Occipital lobe (tissue), 2 donors: ENCODE measurements around the gene GZF1. TPM values are rescaled to one million over a fixed set of nuclear protein-coding genes. Genes with fewer than 3 reads are reported as not detected.
"Not testable (repeated sequence)": the region's sequence is repeated elsewhere in the genome, so short reads cannot be mapped to it uniquely, and the experiment has no call there.

Experiments used
- DNase-seq: peaks from one replicate; lab custom pipeline; 2025; lab: John Stamatoyannopoulos, UW
- total RNA-seq: library from RNA; depleted of rRNA; stranded (reverse); fragments of >200 nt; gene quantifications from one replicate; pipeline ENCODE4 v1.2.3, GENCODE V29; 2014

GZF1 gene
- total RNA-seq, 1 donor from 2014 or later = 15.4 TPM

GRCh38 chr20:23346002-23346401, 16.0 kb upstream of the GZF1 start:
- no peak for DNase-seq

DNA sequence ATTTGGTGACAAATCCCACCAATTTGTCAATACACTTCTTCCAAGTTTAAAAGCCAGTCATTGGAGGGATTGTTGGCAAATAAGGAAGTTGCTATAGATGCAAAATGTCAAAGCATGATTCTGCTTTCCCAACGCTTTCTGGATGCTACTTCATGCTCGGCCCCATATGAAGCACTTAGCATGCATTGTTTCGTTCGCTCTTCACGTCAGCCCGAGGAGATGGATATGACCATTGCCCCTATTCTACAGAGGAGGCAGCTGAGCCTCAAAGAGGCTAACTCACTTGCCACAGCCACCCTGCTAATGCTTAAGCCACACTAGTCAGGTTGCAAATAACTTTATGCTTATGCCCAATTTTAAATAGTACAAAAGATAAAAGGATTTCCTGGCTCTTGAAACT, 14.2 kb upstream of the GZF1 start:
- no peak for DNase-seq

GRCh38 chr20:23348510-23348909, 13.5 kb upstream of the GZF1 start:
- not testable (repeated sequence) for DNase-seq

DNA sequence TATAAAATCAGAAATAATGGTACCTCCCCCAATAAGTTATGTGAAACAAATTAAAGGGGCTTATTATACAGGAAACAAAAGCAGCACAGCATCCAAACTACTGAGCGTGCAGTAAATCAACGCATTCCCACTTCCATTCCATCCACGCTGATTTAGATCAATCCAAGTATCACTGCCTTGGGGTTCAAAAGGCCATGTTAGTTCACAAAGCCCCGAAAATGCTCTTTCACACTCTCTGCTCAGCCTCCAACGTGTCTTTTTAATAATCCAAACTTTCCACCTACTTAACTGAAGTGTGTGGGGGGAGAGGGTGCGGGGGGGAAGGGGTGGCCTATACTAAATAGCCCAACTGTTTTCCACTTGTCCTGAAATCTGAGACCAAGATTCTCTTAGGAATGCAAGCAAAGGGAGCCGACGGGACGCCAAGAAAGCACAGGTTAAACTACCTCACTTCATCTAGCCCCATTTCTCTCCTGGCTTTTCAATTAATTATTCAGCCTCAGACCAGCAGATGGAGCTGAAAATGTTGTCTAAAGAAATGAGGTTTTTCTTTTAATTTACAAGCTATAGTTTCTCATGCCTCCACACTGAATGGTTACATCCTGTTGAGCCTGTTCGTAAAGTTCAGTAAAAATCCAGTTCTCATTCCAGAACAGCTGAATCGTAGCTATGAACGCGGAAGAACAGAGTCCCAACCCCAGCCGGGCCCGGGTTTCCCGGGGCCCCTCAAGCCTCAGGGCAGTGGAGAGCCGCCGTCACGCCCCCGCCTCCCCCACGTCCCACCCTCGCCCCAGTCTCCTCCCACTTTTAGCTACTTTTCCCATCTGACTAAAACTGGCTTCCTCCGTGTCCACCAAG, 12.4 kb upstream of the GZF1 start:
- no peak for DNase-seq

- peak; percentile 96 for DNase-seq
Observed at GRCh38 chr20:23350196-23350903, 11.6 kb upstream of the GZF1 start, which contains the start of gene NXT1. Gene NXT1, plus strand, starts transcription at chr20:23350791. Its CDS starts 3,251 bp downstream, at chr20:23354042.

- no peak for DNase-seq
Observed at GRCh38 chr20:23350904-23351838, 10.8 kb upstream of the GZF1 start.

DNA sequence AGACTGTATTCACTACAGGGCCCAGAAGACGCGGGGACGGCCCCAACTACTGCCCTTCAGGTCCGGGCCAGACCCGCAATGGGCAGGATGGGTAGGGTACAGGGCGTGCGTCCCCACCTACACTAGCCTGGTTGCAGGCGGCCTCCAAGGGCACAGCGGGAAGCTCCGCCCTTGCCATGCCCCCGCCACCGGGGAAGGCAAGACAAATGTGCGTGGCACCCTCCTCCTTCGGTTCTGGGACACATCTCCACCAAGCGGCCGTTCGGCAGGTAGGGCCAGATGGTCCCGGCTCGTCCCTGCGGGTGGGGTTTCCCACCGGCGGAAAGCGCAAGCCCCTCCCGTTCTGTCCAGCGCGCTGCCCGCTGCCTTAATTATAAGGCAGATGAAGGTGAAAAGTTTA, 5.8 kb upstream of the GZF1 start:
- no peak for DNase-seq

DNA sequence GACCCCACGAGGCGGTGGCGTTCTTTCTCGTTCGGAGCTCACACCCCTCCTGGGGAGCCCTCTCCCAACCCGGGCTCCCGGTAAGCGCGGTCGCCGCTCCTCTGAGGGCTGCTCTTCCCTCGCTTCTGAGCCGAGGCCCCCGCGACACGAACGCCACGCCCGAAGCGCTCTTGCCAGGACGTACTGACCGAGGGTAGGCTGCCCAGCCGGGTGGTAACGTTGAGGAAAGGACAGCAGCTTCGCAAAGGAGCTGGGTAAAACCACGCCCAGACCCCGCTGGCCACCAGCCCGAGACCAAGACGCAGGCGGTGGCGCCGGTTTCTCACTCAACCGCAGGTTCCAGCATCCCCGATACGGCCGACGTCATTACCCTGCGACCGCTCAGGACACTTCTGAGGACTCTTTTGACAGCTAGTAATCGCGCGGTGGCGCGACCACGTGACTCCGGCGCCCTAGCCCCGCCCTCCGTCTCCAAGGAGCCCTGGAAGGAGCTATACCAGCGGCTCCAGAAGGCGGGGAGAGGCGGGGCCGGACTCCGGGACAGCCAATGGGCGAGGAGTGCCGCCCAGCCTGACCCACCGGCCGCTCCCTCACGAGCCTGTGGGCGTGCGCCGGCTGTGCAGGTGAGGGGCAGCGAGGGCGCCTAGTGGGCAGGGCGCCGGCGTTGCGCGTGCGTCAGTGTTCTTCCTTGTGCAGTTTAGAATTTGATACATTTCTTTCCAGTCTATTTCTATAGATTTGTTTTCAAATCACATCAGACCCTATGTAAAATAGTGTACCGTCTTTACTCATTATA, 4.0 kb upstream of the GZF1 start:
- DNase-seq = peak; percentile 99

GRCh38 chr20:23358563-23358906, 3.4 kb upstream of the GZF1 start:
- DNase-seq = no peak

DNA sequence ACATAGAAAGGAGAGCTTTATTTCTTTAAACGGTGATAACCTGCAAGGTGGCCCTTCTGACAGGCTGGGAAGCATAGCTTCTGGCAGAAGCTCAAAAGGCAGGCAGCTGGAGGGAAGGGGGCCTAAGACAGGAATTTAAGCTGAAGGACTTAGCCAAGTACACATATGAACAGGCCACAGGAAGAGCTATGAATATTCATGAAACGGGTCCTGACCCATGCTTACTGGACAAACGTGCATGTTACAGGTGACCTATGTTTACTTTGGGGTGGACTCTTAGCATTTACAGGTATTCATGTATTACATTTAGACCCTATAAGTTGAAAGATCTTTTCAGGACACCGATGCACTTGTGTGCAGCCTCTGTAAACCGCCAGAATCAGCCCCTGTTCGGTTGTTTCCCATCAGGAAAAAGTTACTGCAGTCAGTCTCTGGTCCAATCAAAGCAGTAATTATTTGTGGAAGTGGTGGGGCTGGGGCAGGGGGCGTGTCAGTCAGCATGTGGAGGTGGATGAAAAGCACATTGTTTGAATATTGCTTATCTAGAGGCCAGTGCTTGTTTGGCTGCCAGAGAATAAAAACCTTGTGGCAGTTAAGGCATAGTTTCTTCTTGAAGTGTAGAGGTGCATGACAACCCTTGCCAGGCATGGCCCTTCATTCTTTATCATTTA, 2.9 kb upstream of the GZF1 start:
- DNase-seq = no peak

GRCh38 chr20:23360531-23360930, 1.5 kb upstream of the GZF1 start:
- no peak for DNase-seq

- DNase-seq = no peak
Observed at GRCh38 chr20:23361119-23361475, 885 bp upstream of the GZF1 start.

DNA sequence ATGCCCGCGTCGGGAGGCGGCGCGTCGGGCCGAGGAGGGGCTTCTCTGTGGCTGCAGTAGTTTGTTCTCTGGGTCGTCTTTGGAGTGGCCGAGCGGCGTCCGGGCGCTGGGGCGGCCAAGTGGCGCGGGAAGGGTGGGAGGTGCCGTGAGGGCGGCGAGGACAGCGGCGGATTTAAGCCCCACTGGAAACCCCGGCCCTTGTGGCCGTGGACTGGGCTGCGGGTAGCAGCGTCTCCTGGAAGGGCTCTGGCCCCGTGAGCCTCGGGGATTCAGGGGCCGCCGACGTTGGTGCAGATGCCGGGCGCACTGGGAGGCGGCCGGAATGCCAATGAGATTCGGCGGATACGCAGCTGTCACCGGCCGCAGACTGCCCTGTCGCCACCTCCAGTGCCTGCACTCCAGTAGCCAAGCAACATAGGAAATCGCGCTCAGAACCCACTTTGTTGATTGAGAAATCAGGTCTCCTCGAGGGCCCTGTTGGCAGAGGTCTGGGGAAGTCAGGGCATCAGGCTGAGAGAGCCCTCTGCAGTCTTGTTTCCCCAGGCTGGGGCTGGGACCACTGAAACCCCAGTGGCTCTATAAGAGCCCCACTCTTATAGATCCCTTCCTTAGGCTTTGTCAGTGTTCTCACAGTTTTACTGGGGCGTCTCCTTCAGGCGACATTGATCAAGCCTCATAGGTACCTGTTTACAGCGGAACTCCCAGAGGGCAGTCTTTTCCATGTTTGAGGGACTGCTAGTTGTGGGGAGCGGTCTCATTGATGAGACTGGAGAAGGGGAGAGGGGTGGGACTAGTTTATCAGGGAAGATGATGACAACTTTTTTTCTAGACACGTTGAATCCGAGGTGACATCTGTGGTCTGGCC, 642 bp downstream of the GZF1 start:
- no peak for DNase-seq

- no peak for DNase-seq
Observed at GRCh38 chr20:23363257-23363649, 1.3 kb downstream of the GZF1 start.

DNA sequence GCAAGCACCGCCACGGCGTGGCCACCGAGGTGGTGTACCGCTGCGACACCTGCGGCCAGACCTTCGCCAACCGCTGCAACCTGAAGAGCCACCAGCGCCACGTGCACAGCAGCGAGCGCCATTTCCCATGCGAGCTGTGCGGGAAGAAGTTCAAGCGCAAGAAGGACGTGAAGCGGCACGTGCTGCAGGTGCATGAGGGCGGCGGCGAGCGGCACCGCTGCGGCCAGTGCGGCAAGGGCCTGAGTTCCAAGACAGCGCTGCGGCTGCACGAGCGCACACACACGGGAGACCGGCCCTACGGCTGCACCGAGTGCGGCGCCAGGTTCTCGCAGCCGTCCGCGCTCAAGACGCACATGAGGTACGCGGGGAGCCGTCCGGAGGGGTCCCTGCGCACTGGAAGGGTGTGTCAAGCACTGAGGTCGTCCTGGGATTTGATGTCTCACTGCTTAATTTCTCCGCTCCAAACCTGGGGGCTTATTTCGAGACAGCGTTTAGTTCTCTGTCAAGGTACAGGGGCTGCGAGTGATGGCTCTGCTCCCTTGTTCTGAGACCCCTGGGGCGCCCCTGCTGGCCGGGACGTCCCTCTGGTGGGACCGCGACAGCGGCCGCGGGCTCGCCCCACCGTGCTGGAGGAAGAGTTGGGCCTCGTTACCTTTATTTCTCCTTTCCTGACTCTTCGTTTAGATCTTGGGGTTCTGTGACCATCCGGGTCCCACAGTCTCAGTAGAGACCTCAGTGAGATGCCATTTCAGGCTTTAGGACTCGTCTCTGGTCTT, 3.6 kb downstream of the GZF1 start:
- no peak for DNase-seq

DNA sequence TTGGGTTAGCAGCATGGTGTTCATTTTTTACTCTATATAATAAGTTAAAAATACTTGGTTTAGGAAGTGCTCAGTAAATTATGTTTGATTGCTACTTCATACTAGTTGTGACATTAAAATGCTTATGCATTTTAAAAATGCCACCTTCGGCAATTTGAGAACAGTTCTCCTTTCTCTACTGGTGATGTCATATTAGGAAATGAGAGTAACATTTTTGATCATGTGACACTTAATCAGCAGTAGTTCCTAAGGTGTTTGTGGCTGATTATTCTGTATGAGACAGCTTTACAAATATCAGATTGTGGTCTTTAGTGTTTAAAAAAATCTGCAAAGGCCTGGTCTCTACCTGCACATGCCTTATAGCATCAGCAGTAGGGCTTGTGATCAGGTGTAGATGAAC, 4.4 kb downstream of the GZF1 start:
- no peak for DNase-seq

GRCh38 chr20:23367770-23368169, 5.8 kb downstream of the GZF1 start:
- DNase-seq = no peak

DNA sequence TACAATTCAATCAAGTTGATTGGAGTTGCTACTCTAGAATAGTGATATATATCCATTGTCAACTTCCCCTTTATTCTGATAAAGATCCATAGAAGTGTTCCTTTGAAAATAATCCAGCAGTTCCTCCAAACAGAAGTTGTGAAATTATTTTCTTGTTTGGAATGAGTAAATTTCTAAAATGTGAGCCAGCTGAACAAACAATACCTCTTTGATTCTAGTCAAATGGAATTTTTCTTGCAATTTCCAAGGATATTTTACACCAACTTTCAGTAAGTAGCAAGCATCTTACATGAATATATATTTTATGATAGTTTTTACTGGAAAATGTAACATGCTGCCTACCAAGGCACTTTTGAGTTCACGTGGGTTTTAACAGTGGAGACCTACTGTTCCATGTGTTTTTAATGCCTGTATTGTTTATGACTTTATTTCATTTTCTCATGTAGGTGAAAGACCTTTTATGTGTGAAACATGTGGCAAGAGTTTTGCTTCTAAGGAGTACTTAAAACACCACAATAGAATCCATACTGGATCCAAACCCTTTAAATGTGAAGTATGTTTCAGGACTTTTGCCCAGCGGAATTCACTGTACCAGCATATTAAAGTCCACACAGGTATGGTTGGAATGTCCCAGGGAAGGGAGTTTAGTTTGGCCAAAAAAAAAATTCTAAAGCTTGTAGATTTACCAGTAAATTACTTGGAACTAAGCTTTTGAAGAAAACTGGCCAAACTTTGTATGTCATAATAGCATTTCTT, 6.5 kb downstream of the GZF1 start:
- no peak for DNase-seq
